Measurements from ENCODE around the gene SLC34A1.

The SLC34A1 gene

GRCh38 chr5:177393206-177393765 is 9.1 kb downstream of the SLC34A1 start:
- no peak for DNase-seq (ENCODE audit: extremely low read depth, low read depth)

DNA sequence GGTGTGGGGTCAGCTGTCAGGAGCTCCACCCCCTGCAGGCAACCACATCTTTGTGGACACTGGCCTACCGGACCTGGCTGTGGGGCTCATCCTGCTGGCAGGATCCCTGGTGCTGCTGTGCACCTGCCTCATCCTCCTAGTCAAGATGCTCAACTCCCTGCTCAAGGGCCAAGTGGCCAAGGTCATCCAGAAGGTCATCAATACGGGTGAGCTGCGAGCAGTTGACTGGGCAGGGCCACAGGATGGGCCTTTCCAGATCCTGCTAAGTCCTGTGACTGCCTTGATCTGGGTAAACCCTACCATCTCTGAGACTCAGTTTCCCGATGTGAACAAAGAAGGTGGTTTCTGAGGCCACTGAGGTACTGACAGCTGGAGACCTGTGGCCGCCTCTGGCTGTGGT is 9.8 kb downstream of the SLC34A1 start:
- TF ChIP-seq CTCF (IDR thresholded peaks at IDR 0.05; ENCODE audit: low read depth, low read length), result no peak
- DNase-seq (ENCODE audit: extremely low read depth, low read depth), result no peak

More at GRCh38 chr5:177393206-177393765, 9.1 kb downstream of the SLC34A1 start:
- no peak for TF ChIP-seq CTCF (IDR thresholded peaks at IDR 0.05; ENCODE audit: low read depth, low read length)

- DNase-seq (ENCODE audit: extremely low read depth, low read depth), result no peak
- no peak for TF ChIP-seq CTCF (IDR thresholded peaks at IDR 0.05; ENCODE audit: low read depth, low read length)
Observed at GRCh38 chr5:177396078-177396477, 11.8 kb downstream of the SLC34A1 start.

DNA sequence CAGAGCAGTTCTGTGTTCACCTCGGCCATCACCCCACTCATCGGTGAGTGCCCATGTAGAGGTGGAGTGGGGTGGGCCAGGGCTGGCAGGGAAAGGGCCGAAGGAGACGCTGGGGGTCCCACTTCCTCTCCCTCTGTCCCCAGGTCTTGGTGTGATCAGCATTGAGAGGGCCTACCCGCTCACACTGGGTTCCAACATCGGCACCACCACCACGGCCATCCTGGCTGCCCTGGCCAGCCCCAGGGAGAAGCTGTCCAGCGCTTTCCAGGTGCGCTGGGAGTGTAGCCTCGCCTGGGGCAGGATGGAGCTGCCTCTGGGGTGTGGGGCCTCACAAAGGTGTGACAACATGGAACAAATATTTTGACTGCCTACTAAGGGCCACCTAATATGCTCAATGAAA is 12.6 kb downstream of the SLC34A1 start:
- no peak for DNase-seq (ENCODE audit: extremely low read depth, low read depth)
- no peak for TF ChIP-seq CTCF (IDR thresholded peaks at IDR 0.05; ENCODE audit: low read depth, low read length)

GRCh38 chr5:177397875-177398390 is 13.7 kb downstream of the SLC34A1 start:
- DNase-seq (ENCODE audit: extremely low read depth, low read depth), result no peak

DNA sequence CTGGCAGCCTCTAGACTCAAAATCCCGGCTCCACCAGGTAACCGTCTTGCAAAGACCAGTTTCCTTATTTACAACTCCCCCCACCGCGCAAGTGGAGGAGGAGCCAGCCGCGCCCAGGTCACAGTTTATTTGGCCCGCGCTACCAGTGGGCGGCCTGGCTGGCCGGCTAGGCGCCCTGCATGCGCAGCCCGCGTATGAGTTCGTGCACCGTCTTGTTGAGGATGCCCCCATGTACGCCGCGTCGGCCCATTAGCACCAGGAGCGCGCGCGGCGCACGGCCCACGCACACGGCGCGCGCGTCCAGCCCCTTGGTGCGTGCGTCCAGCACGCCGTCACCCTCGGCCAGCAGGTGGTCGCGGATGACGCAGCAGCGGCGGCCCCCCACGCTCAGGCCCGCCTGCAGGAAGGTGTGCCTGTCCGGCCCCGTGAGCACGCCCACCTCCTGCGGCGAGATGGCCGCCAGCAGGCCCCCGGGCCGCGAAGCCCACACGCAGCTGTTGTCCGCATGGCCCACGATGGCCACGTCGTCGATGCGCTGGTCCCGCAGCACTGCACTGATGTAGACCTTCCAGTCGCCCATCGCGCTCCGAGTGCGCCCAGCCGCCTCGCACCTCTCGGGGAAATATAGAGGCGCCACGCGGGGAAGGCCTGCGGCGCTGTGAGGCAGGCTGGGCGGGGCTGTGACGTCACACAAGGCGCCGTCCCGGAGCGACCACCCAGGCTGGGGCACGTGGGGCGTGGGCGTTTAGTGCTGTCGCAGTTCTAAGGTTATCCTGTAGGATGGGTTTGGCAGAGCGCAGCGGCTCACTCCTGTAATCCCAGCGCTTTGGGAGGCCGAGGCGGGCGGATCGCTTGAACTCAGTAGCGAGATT is 16.0 kb downstream of the SLC34A1 start, which contains the start of gene PFN3:
Gene PFN3 (minus strand): TSS at position 665 of the 872 bp plus-strand sequence. CDS start 85 bp downstream, at position 580.
- DNase-seq (ENCODE audit: extremely low read depth, low read depth), result no peak
- TF ChIP-seq CTCF (IDR thresholded peaks at IDR 0.05; ENCODE audit: low read depth, low read length), result no peak

More at GRCh38 chr5:177397875-177398390, 13.7 kb downstream of the SLC34A1 start:
- no peak for TF ChIP-seq CTCF (IDR thresholded peaks at IDR 0.05; ENCODE audit: low read depth, low read length)

Measured in AG09319 (cell line).